Small intestine (tissue), 7 donors: ENCODE measurements around the gene C1QL4. TPM values are rescaled to one million over a fixed set of nuclear protein-coding genes. Genes with fewer than 3 reads are reported as not detected.
A peak's percentile ranks its signal among the peaks of the same experiment; 100 is the strongest.

ENCODE experiments used
- DNase-seq, 2 donors: peaks; one replicate each; pipeline versions ENCODE4 v3.0.0 to v3.0.0-alpha.2; 2013
- FAIRE-seq: peaks from 2 replicates; lab custom pipeline; 2012; peaks lifted over from hg19 to GRCh38; lab: Jason Lieb, UNC
- H3K27ac ChIP-seq, 3 donors: one replicate each; pipeline ENCODE4 v1.5.1; 2013; ENCODE audit warnings: low read length in 2 of 3, mild to moderate bottlenecking in 2 of 3, control low read depth in 1 of 3, inconsistent platforms in 1 of 3, low read depth in 1 of 3, moderate library complexity in 1 of 3
- H3K27me3 ChIP-seq, 3 donors: one replicate each; pipeline ENCODE4 v1.6.1; 2013; ENCODE audit warnings: low read length in 3 of 3, inconsistent platforms in 1 of 3; ENCODE audit not compliant: control insufficient read depth in 3 of 3, insufficient read depth in 3 of 3
- H3K36me3 ChIP-seq, 3 donors: one replicate each; pipeline ENCODE4 v1.6.1; 2013; ENCODE audit warnings: low read length in 3 of 3, inconsistent platforms in 1 of 3, low read depth in 1 of 3, mild to moderate bottlenecking in 1 of 3, moderate library complexity in 1 of 3; ENCODE audit not compliant: control insufficient read depth in 3 of 3, insufficient read depth in 2 of 3
- H3K4me1 ChIP-seq, 3 donors: one replicate each; pipeline ENCODE4 v1.6.1; 2013; ENCODE audit warnings: low read length in 2 of 3, inconsistent platforms in 1 of 3, low read depth in 1 of 3, mild to moderate bottlenecking in 1 of 3, moderate library complexity in 1 of 3; ENCODE audit not compliant: control insufficient read depth in 3 of 3, insufficient read depth in 2 of 3
- H3K4me3 ChIP-seq, 3 donors: one replicate each; pipeline ENCODE4 v1.5.1; 2013; ENCODE audit warnings: low read length in 3 of 3, control low read depth in 1 of 3, inconsistent platforms in 1 of 3, low read depth in 1 of 3, mild to moderate bottlenecking in 1 of 3, moderate library complexity in 1 of 3
- H3K9me3 ChIP-seq, 2 donors: one replicate each; pipeline ENCODE4 v1.6.1; 2013; ENCODE audit warnings: low read depth in 1 of 2, low read length in 1 of 2; ENCODE audit not compliant: control insufficient read depth in 2 of 2, insufficient read depth in 1 of 2
- WGBS, 3 donors: extraction: QIAGEN DNeasy Blood & Tissue Kit; methylation state at CpG; one replicate each; pipeline ENCODE4 v1.1.7; 2013; 5-methylcytosine and 5-hydroxymethylcytosine counted together
- polyA plus RNA-seq, 4 donors: library from polyadenylated mRNA; stranded (reverse) in 3 of 4; unstranded in 1 of 4; fragments of 200-250 nt in 3 of 4; fragments of 120-200 nt in 1 of 4; gene quantifications; one replicate each; pipeline versions ENCODE4 v1.2.1 to v1.2.3, GENCODE V29; 2013
- donor health status: healthy with polysubstance abuse.
- donor health status: control.
- donor health status: control.
- donor health status: Bipolar disorder and iron deficiency.
- donor health status: healthy.

The C1QL4 gene
- polyA plus RNA-seq, 4 donors = 0.07 to 0.12 TPM; not detected in 2

- no peaks in the 10 kb centered on the region for H3K4me1 ChIP-seq
- H3K9me3 ChIP-seq = no peaks in the 10 kb centered on the region
- no peaks in the 10 kb centered on the region for H3K27me3 ChIP-seq
- no peak overlapping the region for H3K27ac ChIP-seq
- WGBS, 3 donors = 15 to 23% (median 15%) methylated on average over 3 of the region's 3 CpGs
- DNase-seq (peak in 1 of 2 donors; percentile 34), FAIRE-seq (no peak)
- H3K4me3 ChIP-seq = no peak overlapping the region
- peaks cover 0 to 6% (median 0%) of the 10 kb centered on the region in 3 donors for H3K36me3 ChIP-seq
Measured at GRCh38 chr12:49357103-49357678, 20.2 kb upstream of the C1QL4 start.

DNA sequence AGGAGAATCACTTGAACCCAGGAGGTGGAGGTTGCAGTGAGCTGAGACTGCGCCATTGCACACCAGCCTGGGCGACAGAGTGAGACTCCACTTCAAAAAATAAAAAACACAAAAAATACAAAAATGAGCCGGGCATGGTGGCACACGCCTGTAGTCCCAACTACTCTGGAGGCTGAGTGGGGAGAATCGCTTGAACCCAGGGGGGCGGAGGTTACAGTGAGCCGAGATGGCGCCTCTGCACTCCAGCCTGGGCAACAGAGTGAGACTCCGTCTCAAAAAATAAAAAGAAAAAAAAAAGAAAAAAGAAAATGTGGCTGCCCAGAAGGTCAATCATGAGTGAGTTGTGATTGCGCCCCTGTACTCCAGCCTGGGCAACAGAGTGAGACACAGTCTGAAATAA is 18.9 kb upstream of the C1QL4 start:
- no peaks in the 10 kb centered on the region for H3K4me1 ChIP-seq
- H3K36me3 ChIP-seq = peaks cover 0 to 11% (median 0%) of the 10 kb centered on the region in 3 donors
- no peaks in the 10 kb centered on the region for H3K9me3 ChIP-seq
- 95 to 97% (median 95%) methylated on average over 10 of the region's 10 CpGs for WGBS, 3 donors
- H3K4me3 ChIP-seq = no peak overlapping the region
- H3K27me3 ChIP-seq = no peaks in the 10 kb centered on the region
- FAIRE-seq = no peak
- no peak for DNase-seq
- no peak overlapping the region for H3K27ac ChIP-seq

- Histone ChIP-seq H3K4me1 (peaks cover 0 to 14% (median 2%) of the 10 kb centered on the region in 3 donors), H3K27ac (no peak overlapping the region), H3K36me3 (peaks cover 0 to 19% (median 0%) of the 10 kb centered on the region in 3 donors), H3K27me3 (peaks cover 0 to 9% (median 0%) of the 10 kb centered on the region in 3 donors), H3K4me3 (no peak overlapping the region), H3K9me3 (no peaks in the 10 kb centered on the region)
- no peak for DNase-seq
- FAIRE-seq = no peak
- WGBS, 3 donors = 81 to 85% (median 81%) methylated on average over 2 of the region's 2 CpGs
Measured at GRCh38 chr12:49352351-49352750, 15.4 kb upstream of the C1QL4 start.

DNA sequence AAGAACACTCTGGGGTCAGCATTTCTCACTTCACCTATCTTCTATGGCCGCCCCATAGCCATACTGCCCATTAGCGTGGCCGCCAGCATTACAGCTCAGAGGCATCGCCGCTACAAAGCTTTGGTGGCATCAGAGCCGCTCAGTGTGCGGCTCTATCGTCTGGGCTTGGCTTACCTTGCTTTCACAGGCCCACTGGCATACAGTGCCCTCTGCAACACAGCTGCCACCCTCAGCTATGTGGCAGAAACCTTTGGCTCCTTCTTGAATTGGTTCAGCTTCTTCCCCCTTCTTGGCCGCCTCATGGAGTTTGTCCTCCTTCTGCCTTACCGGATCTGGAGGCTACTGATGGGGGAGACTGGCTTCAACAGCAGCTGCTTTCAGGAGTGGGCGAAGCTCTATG is 12.3 kb upstream of the C1QL4 start:
- peaks cover 0 to 39% (median 15%) of the 10 kb centered on the region in 3 donors for H3K27me3 ChIP-seq
- DNase-seq = no peak
- H3K27ac ChIP-seq = peak overlapping the region in 1 of 3 donors; percentile 46
- no peaks in the 10 kb centered on the region for H3K9me3 ChIP-seq
- FAIRE-seq = no peak
- H3K36me3 ChIP-seq = peaks cover 0 to 19% (median 0%) of the 10 kb centered on the region in 3 donors
- H3K4me3 ChIP-seq = peak overlapping the region in 2 of 3 donors; percentile 49 to 56
- peaks cover 2 to 37% (median 8%) of the 10 kb centered on the region in 3 donors for H3K4me1 ChIP-seq
- WGBS, 3 donors = 80 to 91% (median 86%) methylated on average over 11 of the region's 11 CpGs

DNA sequence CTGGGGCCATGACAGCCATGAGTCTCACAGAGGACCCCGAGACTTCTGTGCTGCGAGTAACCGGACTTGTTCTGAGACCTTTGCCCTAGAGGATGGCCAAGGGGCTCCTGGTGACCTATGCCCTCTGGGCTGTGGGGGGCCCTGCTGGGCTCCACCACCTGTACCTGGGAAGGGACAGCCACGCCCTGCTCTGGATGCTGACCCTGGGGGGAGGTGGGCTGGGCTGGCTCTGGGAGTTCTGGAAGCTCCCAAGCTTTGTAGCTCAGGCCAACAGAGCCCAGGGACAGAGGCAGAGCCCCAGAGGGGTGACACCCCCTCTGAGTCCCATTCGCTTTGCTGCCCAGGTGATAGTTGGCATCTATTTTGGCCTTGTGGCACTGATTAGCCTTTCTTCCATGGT is 11.8 kb upstream of the C1QL4 start:
- DNase-seq (no peak), FAIRE-seq (no peak)
- H3K36me3 ChIP-seq = peaks cover 0 to 16% (median 0%) of the 10 kb centered on the region in 3 donors
- no peaks in the 10 kb centered on the region for H3K9me3 ChIP-seq
- H3K4me3 ChIP-seq = peak overlapping the region in 2 of 3 donors; percentile 49 to 56
- H3K27me3 ChIP-seq = peaks cover 0 to 44% (median 17%) of the 10 kb centered on the region in 3 donors
- H3K4me1 ChIP-seq = peaks cover 2 to 42% (median 8%) of the 10 kb centered on the region in 3 donors
- 68 to 83% (median 79%) methylated on average over 5 of the region's 5 CpGs for WGBS, 3 donors
- peak overlapping the region in 2 of 3 donors; percentile 9 to 46 for H3K27ac ChIP-seq

DNA sequence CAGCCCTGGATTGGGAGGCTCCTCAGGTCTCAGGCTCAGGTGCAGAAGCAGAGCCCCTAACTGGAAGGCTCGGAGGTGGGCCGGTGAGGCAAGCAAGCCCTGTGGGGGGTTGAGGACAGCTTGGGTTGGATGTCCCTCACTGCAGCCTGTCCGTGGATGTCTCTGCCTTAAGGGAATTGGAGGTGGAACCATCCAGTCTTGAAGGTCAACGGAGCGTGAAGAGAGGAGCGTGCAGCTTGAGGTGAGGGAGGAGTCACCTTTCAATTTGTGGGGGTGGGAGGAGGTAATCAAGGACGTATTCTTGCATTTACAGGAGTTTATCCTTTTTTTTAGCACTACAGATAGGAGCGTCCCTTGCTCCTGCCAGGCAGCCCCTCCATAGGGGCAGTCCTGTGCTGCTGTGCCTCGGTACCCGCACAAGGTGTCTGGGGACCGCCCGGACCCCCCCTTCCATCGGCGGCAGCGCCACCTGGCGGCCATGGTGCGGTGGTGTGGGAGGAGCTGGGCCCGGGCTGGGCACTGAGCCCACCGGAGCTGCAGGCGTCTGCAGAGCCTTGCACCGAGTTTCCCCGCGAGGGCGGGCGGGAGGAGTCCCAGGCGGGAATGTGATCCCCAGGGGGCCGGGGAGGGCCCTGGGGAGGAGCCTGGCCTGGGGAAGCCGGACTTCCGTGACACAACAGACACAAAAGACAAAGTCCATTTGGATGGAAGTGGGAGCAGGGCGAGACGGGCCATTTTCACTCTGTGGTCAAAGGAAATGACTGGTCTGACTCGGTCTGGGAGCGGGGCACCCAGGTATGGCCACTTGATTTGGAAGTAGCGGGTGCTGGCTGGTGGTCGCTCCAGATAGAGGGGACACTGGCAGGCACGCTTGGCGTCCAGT is 10.6 kb upstream of the C1QL4 start:
- H3K27me3 ChIP-seq = peaks cover 0 to 57% (median 17%) of the 10 kb centered on the region in 3 donors
- FAIRE-seq = no peak
- H3K4me3 ChIP-seq = peak overlapping the region in 2 of 3 donors; percentile 49 to 56
- peaks cover 4 to 54% (median 14%) of the 10 kb centered on the region in 3 donors for H3K4me1 ChIP-seq
- WGBS, 3 donors = 7 to 8% (median 8%) methylated on average over 30 to 37 of the region's 37 CpGs
- H3K9me3 ChIP-seq = no peaks in the 10 kb centered on the region
- peak overlapping the region; percentile 9 to 53 (median 46) for H3K27ac ChIP-seq
- peaks cover 0 to 13% (median 0%) of the 10 kb centered on the region in 3 donors for H3K36me3 ChIP-seq
- DNase-seq = peak; percentile 91 to 93

GRCh38 chr12:49346659-49347310 is 9.8 kb upstream of the C1QL4 start, which contains the start of gene DNAJC22:
Gene DNAJC22 (plus strand): TSS chr12:49346888. CDS start chr12:49348873, 1,985 bp downstream.
- peaks cover 6 to 61% (median 14%) of the 10 kb centered on the region in 3 donors for H3K4me1 ChIP-seq
- no peak for FAIRE-seq
- H3K9me3 ChIP-seq = no peaks in the 10 kb centered on the region
- peak in 1 of 2 donors; percentile 57 for DNase-seq
- peaks cover 0 to 64% (median 17%) of the 10 kb centered on the region in 3 donors for H3K27me3 ChIP-seq
- 1% methylated on average over 43 to 47 of the region's 47 CpGs for WGBS, 3 donors
- peaks cover 0 to 13% (median 0%) of the 10 kb centered on the region in 3 donors for H3K36me3 ChIP-seq
- H3K27ac ChIP-seq = no peak within 1 kb of the TSS
- H3K4me3 ChIP-seq = peak within 1 kb of the TSS in 2 of 3 donors; percentile 49 to 56
